GM21528 (cell line): Measurements from ENCODE around the gene OSBPL3.

Source experiments
- ATAC-seq: cut with Tn5 transposase; IDR thresholded peaks from one replicate; pipeline ENCODE4 v1.9.1; 2021; ENCODE audit warnings: mild to moderate bottlenecking, moderate library complexity; ENCODE audit not compliant: unreplicated experiment, low FRiP score

The OSBPL3 gene

GRCh38 chr7:24835643-24836042 is 144.3 kb downstream of the OSBPL3 start:
- ATAC-seq, result peak; percentile 20

GRCh38 chr7:24834128-24834798 is 145.7 kb downstream of the OSBPL3 start:
- no peak for ATAC-seq

GRCh38 chr7:24833549-24833948 is 146.4 kb downstream of the OSBPL3 start:
- ATAC-seq, result no peak

- no peak for ATAC-seq
These were observed 148.7 kb downstream of the OSBPL3 start for GRCh38 chr7:24831240-24831639.

- ATAC-seq, result no peak
These were observed 149.4 kb downstream of the OSBPL3 start for GRCh38 chr7:24830440-24831050.

GRCh38 chr7:24829787-24830186 is 150.2 kb downstream of the OSBPL3 start:
- no peak for ATAC-seq

GRCh38 chr7:24828891-24829661 is 150.9 kb downstream of the OSBPL3 start:
- no peak for ATAC-seq

GRCh38 chr7:24827589-24827988 is 152.4 kb downstream of the OSBPL3 start:
- no peak for ATAC-seq

GRCh38 chr7:24827027-24827426 is 153.0 kb downstream of the OSBPL3 start:
- no peak for ATAC-seq

GRCh38 chr7:24826662-24827020 is 153.3 kb downstream of the OSBPL3 start:
- ATAC-seq, result no peak

GRCh38 chr7:24825931-24826661 is 153.9 kb downstream of the OSBPL3 start:
- no peak for ATAC-seq

- no peak for ATAC-seq
These were observed 154.6 kb downstream of the OSBPL3 start for GRCh38 chr7:24825381-24825794.

- no peak for ATAC-seq
These were observed 155.1 kb downstream of the OSBPL3 start for GRCh38 chr7:24824896-24825295.

- ATAC-seq, result no peak
These were observed 155.6 kb downstream of the OSBPL3 start for GRCh38 chr7:24824400-24824799.

GRCh38 chr7:24821754-24822054 is 158.3 kb downstream of the OSBPL3 start:
- no peak for ATAC-seq

GRCh38 chr7:24821045-24821753 is 158.8 kb downstream of the OSBPL3 start:
- peak; percentile 81 for ATAC-seq

GRCh38 chr7:24820730-24821044 is 159.3 kb downstream of the OSBPL3 start:
- no peak for ATAC-seq

GRCh38 chr7:24819916-24820689 is 159.9 kb downstream of the OSBPL3 start:
- peak; percentile 51 for ATAC-seq

GRCh38 chr7:24817339-24817738 is 162.6 kb downstream of the OSBPL3 start:
- no peak for ATAC-seq

- ATAC-seq, result no peak
These were observed 163.1 kb downstream of the OSBPL3 start for GRCh38 chr7:24816868-24817267.
